Fibroblast of villous mesenchyme (primary cell): Measurements from ENCODE around the gene VEGFA. TPM values are rescaled to one million over a fixed set of nuclear protein-coding genes. Genes with fewer than 3 reads are reported as not detected.

ENCODE experiments used
- DNase-seq: peaks from one replicate; pipeline ENCODE4 v3.0.0-alpha.2; 2010; ENCODE audit warnings: low read depth
- H3K4me3 ChIP-seq: 2 replicates; pipeline ENCODE4 v1.5.1; 2011; ENCODE audit warnings: low read depth, mild to moderate bottlenecking, low read length
- total RNA-seq: library from RNA; depleted of rRNA; stranded (reverse); fragments of >200 nt; gene quantifications from 2 replicates; pipeline ENCODE4 v1.2.3, GENCODE V29; 2012
- TF ChIP-seq, protein P1 (sequence below): IDR thresholded peaks from 2 replicates; pipeline ENCODE4 v1.5.1; 2012; ENCODE audit warnings: low read depth, mild to moderate bottlenecking, low read length; ENCODE audit not compliant: insufficient read depth

VEGFA gene
- total RNA-seq, 1 donor, result 84.2 TPM

DNA sequence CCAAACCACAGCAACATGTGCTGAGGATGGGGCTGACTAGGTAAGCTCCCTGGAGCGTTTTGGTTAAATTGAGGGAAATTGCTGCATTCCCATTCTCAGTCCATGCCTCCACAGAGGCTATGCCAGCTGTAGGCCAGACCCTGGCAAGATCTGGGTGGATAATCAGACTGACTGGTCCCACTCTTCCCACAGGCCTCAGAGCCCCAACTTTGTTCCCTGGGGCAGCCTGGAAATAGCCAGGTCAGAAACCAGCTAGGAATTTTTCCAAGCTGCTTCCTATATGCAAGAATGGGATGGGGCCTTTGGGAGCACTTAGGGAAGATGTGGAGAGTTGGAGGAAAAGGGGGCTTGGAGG, 1.5 kb upstream of the VEGFA start:
- TF ChIP-seq, protein P1, sequence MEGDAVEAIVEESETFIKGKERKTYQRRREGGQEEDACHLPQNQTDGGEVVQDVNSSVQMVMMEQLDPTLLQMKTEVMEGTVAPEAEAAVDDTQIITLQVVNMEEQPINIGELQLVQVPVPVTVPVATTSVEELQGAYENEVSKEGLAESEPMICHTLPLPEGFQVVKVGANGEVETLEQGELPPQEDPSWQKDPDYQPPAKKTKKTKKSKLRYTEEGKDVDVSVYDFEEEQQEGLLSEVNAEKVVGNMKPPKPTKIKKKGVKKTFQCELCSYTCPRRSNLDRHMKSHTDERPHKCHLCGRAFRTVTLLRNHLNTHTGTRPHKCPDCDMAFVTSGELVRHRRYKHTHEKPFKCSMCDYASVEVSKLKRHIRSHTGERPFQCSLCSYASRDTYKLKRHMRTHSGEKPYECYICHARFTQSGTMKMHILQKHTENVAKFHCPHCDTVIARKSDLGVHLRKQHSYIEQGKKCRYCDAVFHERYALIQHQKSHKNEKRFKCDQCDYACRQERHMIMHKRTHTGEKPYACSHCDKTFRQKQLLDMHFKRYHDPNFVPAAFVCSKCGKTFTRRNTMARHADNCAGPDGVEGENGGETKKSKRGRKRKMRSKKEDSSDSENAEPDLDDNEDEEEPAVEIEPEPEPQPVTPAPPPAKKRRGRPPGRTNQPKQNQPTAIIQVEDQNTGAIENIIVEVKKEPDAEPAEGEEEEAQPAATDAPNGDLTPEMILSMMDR, result no peak
- no peak overlapping the region for H3K4me3 ChIP-seq
- no peak for DNase-seq

DNA sequence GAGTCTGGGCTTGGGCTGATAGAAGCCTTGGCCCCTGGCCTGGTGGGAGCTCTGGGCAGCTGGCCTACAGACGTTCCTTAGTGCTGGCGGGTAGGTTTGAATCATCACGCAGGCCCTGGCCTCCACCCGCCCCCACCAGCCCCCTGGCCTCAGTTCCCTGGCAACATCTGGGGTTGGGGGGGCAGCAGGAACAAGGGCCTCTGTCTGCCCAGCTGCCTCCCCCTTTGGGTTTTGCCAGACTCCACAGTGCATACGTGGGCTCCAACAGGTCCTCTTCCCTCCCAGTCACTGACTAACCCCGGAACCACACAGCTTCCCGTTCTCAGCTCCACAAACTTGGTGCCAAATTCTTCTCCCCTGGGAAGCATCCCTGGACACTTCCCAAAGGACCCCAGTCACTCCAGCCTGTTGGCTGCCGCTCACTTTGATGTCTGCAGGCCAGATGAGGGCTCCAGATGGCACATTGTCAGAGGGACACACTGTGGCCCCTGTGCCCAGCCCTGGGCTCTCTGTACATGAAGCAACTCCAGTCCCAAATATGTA, 957 bp upstream of the VEGFA start:
- DNase-seq, result peak; percentile 55
- H3K4me3 ChIP-seq, result no peak overlapping the region
- TF ChIP-seq, protein P1, result no peak

DNA sequence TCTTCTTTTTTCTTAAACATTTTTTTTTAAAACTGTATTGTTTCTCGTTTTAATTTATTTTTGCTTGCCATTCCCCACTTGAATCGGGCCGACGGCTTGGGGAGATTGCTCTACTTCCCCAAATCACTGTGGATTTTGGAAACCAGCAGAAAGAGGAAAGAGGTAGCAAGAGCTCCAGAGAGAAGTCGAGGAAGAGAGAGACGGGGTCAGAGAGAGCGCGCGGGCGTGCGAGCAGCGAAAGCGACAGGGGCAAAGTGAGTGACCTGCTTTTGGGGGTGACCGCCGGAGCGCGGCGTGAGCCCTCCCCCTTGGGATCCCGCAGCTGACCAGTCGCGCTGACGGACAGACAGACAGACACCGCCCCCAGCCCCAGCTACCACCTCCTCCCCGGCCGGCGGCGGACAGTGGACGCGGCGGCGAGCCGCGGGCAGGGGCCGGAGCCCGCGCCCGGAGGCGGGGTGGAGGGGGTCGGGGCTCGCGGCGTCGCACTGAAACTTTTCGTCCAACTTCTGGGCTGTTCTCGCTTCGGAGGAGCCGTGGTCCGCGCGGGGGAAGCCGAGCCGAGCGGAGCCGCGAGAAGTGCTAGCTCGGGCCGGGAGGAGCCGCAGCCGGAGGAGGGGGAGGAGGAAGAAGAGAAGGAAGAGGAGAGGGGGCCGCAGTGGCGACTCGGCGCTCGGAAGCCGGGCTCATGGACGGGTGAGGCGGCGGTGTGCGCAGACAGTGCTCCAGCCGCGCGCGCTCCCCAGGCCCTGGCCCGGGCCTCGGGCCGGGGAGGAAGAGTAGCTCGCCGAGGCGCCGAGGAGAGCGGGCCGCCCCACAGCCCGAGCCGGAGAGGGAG, 580 bp downstream of the VEGFA start:
- peak; percentile 75 for DNase-seq
- TF ChIP-seq, protein P1, result no peak

DNA sequence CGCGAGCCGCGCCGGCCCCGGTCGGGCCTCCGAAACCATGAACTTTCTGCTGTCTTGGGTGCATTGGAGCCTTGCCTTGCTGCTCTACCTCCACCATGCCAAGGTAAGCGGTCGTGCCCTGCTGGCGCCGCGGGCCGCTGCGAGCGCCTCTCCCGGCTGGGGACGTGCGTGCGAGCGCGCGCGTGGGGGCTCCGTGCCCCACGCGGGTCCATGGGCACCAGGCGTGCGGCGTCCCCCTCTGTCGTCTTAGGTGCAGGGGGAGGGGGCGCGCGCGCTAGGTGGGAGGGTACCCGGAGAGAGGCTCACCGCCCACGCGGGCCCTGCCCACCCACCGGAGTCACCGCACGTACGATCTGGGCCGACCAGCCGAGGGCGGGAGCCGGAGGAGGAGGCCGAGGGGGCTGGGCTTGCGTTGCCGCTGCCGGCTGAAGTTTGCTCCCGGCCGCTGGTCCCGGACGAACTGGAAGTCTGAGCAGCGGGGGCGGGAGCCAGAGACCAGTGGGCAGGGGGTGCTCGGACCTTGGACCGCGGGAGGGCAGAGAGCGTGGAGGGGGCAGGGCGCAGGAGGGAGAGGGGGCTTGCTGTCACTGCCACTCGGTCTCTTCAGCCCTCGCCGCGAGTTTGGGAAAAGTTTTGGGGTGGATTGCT, 1.3 kb downstream of the VEGFA start:
- TF ChIP-seq, protein P1, result no peak
- H3K4me3 ChIP-seq, result peak overlapping the region; percentile 95
- DNase-seq, result peak; percentile 58

More for the DNA sequence above, 580 bp downstream of the VEGFA start:
- peak overlapping the region; percentile 95 for H3K4me3 ChIP-seq

DNA sequence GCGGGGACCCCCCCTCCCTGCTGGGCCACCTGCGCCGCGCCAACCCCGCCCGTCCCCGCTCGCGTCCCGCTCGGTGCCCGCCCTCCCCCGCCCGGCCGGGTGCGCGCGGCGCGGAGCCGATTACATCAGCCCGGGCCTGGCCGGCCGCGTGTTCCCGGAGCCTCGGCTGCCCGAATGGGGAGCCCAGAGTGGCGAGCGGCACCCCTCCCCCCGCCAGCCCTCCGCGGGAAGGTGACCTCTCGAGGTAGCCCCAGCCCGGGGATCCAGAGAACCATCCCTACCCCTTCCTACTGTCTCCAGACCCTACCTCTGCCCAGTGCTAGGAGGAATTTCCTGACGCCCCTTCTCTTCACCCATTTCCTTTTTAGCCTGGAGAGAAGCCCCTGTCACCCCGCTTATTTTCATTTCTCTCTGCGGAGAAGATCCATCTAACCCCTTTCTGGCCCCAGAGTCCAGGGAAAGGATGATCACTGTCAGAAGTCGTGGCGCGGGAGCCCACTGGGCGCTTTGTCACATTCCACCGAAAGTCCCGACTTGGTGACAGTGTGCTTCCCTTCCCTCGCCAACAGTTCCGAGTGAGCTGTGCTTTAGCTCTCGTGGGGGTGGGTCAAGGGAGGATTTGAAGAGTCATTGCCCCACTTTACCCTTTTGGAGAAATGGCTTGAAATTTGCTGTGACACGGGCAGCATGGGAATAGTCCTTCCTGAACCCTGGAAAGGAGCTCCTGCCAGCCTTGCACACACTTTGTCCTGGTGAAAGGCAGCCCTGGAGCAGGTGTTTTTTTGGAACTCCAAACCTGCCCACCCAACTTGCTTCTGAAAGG, 2.1 kb downstream of the VEGFA start:
- DNase-seq, result peak; percentile 59
- peak overlapping the region; percentile 95 for H3K4me3 ChIP-seq
- TF ChIP-seq, protein P1, result no peak

DNA sequence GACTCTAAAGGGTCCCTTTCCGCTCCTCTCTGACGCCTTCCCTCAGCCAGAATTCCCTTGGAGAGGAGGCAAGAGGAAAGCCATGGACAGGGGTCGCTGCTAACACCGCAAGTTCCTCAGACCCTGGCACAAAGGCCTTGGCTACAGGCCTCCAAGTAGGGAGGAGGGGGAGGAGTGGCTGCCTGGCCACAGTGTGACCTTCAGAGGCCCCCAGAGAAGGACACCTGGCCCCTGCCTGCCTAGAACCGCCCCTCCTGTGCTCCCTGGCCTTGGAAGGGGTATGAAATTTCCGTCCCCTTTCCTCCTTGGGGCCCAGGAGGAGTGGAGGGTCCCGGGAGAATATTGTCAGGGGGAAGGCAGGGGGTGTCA, 2.7 kb downstream of the VEGFA start:
- peak overlapping the region; percentile 95 for H3K4me3 ChIP-seq
- TF ChIP-seq, protein P1, result peak; percentile 16
- peak; percentile 47 for DNase-seq
